Measurements from ENCODE around the gene RGS14.

Gene RGS14

GRCh38 chr5:177330991-177331842 is 26.5 kb upstream of the RGS14 start:
- Histone ChIP-seq H3K27me3 (replicated peaks) (no peaks in the 10 kb centered on the region), H3K27ac (no peak overlapping the region), H3K4me3 (ENCODE audit: low read depth, low read length) (no peak overlapping the region), H3K36me3 (replicated peaks) (peaks cover 48% of the 10 kb centered on the region)
- no peak for DNase-seq
- in situ Hi-C loops (cut with HindIII; ENCODE audit: low pct_ligation_motif_present, low sequenced_read_pairs): no loop called here
- TF ChIP-seq, protein P1, sequence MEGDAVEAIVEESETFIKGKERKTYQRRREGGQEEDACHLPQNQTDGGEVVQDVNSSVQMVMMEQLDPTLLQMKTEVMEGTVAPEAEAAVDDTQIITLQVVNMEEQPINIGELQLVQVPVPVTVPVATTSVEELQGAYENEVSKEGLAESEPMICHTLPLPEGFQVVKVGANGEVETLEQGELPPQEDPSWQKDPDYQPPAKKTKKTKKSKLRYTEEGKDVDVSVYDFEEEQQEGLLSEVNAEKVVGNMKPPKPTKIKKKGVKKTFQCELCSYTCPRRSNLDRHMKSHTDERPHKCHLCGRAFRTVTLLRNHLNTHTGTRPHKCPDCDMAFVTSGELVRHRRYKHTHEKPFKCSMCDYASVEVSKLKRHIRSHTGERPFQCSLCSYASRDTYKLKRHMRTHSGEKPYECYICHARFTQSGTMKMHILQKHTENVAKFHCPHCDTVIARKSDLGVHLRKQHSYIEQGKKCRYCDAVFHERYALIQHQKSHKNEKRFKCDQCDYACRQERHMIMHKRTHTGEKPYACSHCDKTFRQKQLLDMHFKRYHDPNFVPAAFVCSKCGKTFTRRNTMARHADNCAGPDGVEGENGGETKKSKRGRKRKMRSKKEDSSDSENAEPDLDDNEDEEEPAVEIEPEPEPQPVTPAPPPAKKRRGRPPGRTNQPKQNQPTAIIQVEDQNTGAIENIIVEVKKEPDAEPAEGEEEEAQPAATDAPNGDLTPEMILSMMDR (IDR thresholded peaks at IDR 0.05; ENCODE audit: low read depth, low read length, missing control alignments): no peak

DNA sequence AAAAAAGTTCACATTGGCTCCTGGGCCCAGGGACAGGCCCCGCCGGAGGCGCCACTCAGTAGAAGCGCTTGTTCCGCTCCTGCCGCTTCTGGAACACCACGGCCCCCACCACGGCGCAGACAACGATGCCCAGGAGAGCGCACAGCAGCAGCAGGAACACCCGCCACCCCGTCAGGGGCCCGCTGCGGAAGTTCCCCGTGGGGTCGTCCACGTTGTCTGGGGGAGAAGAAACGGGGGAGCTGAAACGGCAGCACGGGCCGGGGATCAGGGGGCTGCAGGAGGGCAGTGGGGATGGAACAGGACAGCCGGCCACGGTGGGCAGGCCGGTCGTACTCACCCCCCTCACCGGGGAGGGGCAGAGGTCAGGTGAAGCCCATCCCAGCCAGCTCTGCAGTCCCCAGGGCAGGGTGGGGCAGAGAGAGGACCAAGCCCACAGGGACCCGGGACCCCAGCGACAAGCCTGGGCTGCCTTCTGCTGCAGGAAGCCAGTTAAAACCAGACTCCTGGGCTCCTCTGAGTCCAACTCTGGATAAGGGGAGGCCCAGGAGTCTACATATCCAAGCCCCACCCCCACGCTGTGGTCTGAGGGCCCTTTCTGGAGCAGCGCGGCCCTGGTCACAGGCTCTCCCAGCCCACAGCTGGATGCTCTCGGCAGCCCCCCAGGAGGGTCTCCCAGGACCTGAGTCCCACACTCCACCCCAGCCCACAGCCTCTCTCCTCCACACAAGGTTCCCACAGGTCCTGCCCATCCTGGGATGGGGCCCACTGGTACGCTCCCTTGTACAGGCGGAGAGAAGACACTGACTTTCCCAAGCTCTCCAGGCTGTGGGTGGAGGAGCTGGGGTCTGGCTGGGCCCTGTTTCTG is 25.5 kb upstream of the RGS14 start:
- DNase-seq: no peak
- H3K27ac ChIP-seq: no peak overlapping the region
- H3K36me3 ChIP-seq (replicated peaks): peaks cover 54% of the 10 kb centered on the region
- in situ Hi-C loops (cut with HindIII; ENCODE audit: low pct_ligation_motif_present, low sequenced_read_pairs): no loop called here
- no peaks in the 10 kb centered on the region for H3K27me3 ChIP-seq (replicated peaks)
- TF ChIP-seq, protein P1 (IDR thresholded peaks at IDR 0.05; ENCODE audit: low read depth, low read length, missing control alignments): no peak
- H3K4me3 ChIP-seq (ENCODE audit: low read depth, low read length): no peak overlapping the region

- Histone ChIP-seq H3K36me3 (replicated peaks) (peaks cover 56% of the 10 kb centered on the region), H3K27me3 (replicated peaks) (no peaks in the 10 kb centered on the region), H3K27ac (no peak overlapping the region), H3K4me3 (ENCODE audit: low read depth, low read length) (no peak overlapping the region)
- TF ChIP-seq, protein P1 (IDR thresholded peaks at IDR 0.05; ENCODE audit: low read depth, low read length, missing control alignments): no peak
- DNase-seq: no peak
- in situ Hi-C loops (cut with HindIII; ENCODE audit: low pct_ligation_motif_present, low sequenced_read_pairs): no loop called here
These were observed 24.8 kb upstream of the RGS14 start for GRCh38 chr5:177332896-177333260.

- no peak overlapping the region for H3K27ac ChIP-seq
- peaks cover 56% of the 10 kb centered on the region for H3K36me3 ChIP-seq (replicated peaks)
- DNase-seq: no peak
- in situ Hi-C loops (cut with HindIII; ENCODE audit: low pct_ligation_motif_present, low sequenced_read_pairs): no loop called here
- H3K27me3 ChIP-seq (replicated peaks): no peaks in the 10 kb centered on the region
- H3K4me3 ChIP-seq (ENCODE audit: low read depth, low read length): no peak overlapping the region
- TF ChIP-seq, protein P1 (IDR thresholded peaks at IDR 0.05; ENCODE audit: low read depth, low read length, missing control alignments): no peak
These were observed 24.1 kb upstream of the RGS14 start for GRCh38 chr5:177333420-177334154.

DNA sequence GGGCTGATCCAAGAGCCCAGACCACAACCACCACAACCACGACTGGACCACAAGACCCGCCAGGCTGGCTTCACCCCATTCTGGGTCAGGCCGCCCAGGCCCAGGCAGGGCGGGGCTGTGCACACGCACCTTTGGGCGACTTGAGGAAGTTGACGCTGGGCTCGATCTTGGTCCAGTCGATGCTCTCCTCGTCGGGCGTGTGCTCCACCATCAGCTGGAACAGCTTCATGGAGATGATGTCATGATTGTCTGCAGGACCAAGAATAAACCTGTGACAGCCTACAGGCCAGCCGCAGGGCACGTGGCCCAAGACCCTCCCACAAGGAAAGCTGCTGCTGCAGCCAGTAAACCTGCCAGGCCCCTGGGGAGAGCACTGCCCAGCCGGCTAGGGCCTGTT is 23.6 kb upstream of the RGS14 start:
- Histone ChIP-seq H3K36me3 (replicated peaks) (peaks cover 56% of the 10 kb centered on the region), H3K27me3 (replicated peaks) (no peaks in the 10 kb centered on the region), H3K4me3 (ENCODE audit: low read depth, low read length) (no peak overlapping the region), H3K27ac (no peak overlapping the region)
- in situ Hi-C loops (cut with HindIII; ENCODE audit: low pct_ligation_motif_present, low sequenced_read_pairs): no loop called here
- no peak for DNase-seq
- TF ChIP-seq, protein P1 (IDR thresholded peaks at IDR 0.05; ENCODE audit: low read depth, low read length, missing control alignments): no peak

Measured in brain microvascular endothelial cell (primary cell).